ENCODE results near the gene CMIP.

CMIP gene

DNA sequence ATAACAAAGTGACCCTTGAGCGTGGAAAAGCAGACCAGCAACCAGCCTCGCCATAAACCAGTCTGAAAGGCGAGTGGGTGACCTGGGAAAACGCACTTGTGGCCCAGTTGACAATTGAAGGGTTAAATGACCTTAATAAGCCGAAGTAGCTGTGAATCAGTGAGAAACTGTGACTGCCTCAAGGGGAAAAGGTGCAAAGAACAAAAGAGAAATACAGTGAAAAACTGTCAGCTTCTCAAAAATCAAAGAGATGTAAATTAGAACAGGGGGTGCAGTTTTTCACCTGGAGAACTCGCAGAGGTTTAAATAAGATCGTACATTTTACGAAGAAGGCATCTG is 124.1 kb downstream of the CMIP start:
- H3K9me3 ChIP-seq = no peaks in the 10 kb centered on the region
- peaks cover 8% of the 10 kb centered on the region for H3K36me3 ChIP-seq
- TF ChIP-seq CTCF (IDR thresholded peaks at IDR 0.05) = no peak
- no peaks in the 10 kb centered on the region for H3K27me3 ChIP-seq
- no peak overlapping the region for H3K4me3 ChIP-seq (ENCODE audit: low read depth in 1 of 2, low read length in 1 of 2)
- H3K4me1 ChIP-seq (ENCODE audit: control insufficient read depth in 1 of 2, insufficient read depth in 1 of 2, low read depth in 1 of 2, low read length in 1 of 2) = no peaks in the 10 kb centered on the region
- peak overlapping the region; percentile 20 for H3K27ac ChIP-seq

- Histone ChIP-seq H3K27me3 (no peaks in the 10 kb centered on the region), H3K9me3 (no peaks in the 10 kb centered on the region), H3K4me3 (ENCODE audit: low read depth in 1 of 2, low read length in 1 of 2) (no peak overlapping the region), H3K36me3 (peaks cover 8% of the 10 kb centered on the region), H3K4me1 (ENCODE audit: control insufficient read depth in 1 of 2, insufficient read depth in 1 of 2, low read depth in 1 of 2, low read length in 1 of 2) (no peaks in the 10 kb centered on the region), H3K27ac (no peak overlapping the region)
- no peak for TF ChIP-seq CTCF (IDR thresholded peaks at IDR 0.05)
Measured at GRCh38 chr16:81569361-81570034, 124.9 kb downstream of the CMIP start.

DNA sequence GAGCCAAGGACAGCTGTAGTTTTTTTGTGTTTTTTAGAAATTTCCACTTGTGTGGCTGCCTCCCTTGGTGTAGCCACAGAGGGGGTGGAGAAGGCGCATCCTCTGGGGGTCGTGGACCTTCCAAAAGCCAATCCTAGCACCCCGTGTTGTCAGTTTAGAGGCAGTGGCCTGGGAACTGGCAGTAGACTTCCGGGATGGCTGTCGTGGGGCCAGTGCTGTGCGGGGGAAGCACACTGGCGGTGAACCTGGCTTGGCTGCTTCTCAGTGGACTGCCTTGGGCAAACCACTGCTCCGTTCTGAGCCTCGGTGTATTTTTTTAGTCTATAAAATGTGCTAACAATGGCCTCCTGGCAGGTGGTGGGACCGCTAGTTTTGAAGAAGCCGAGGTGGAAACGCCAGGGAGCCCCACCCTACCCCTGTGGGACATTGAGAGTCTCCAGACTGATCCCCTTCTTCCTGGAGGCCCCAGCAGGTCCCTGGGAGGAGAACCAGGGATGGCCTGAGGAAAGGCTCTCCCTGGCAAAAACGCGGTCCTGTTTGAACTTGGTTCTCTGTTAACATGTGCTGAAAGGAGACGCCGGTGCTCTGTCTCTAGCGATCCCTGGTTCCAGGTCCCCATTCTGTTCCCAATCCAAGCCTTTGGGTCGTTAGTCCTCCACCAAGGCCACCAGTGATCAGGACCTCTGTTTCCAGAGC is 125.7 kb downstream of the CMIP start:
- Histone ChIP-seq H3K27me3 (no peaks in the 10 kb centered on the region), H3K27ac (no peak overlapping the region), H3K36me3 (peaks cover 5% of the 10 kb centered on the region), H3K9me3 (no peaks in the 10 kb centered on the region), H3K4me3 (ENCODE audit: low read depth in 1 of 2, low read length in 1 of 2) (no peak overlapping the region), H3K4me1 (ENCODE audit: control insufficient read depth in 1 of 2, insufficient read depth in 1 of 2, low read depth in 1 of 2, low read length in 1 of 2) (no peaks in the 10 kb centered on the region)
- no peak for TF ChIP-seq CTCF (IDR thresholded peaks at IDR 0.05)

DNA sequence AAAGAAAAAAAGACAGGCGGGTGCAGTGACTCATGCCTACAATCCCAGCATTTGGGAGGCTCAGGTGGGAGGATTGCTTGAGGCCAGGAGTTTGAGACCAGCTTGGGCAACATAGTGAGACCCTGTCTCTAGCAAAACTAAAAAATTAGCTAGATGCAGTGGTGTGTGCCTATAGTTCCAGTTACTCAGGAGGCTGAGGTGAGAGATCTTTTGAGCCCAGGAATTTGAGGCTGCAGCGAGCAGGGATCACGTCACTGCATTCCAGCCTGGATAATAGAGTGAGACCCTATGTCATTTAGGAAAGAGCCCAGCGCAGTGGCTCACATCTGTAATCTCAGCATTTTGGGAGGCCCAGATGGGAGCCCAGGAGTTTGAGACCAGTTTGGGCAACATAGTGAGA is 126.6 kb downstream of the CMIP start:
- Histone ChIP-seq H3K4me3 (ENCODE audit: low read depth in 1 of 2, low read length in 1 of 2) (no peak overlapping the region), H3K27ac (no peak overlapping the region), H3K27me3 (no peaks in the 10 kb centered on the region), H3K4me1 (ENCODE audit: control insufficient read depth in 1 of 2, insufficient read depth in 1 of 2, low read depth in 1 of 2, low read length in 1 of 2) (no peaks in the 10 kb centered on the region), H3K9me3 (no peaks in the 10 kb centered on the region), H3K36me3 (no peaks in the 10 kb centered on the region)
- TF ChIP-seq CTCF (IDR thresholded peaks at IDR 0.05) = no peak

GRCh38 chr16:81571592-81572385 is 127.2 kb downstream of the CMIP start:
- Histone ChIP-seq H3K27ac (no peak overlapping the region), H3K36me3 (no peaks in the 10 kb centered on the region), H3K9me3 (no peaks in the 10 kb centered on the region), H3K27me3 (no peaks in the 10 kb centered on the region), H3K4me1 (ENCODE audit: control insufficient read depth in 1 of 2, insufficient read depth in 1 of 2, low read depth in 1 of 2, low read length in 1 of 2) (no peaks in the 10 kb centered on the region), H3K4me3 (ENCODE audit: low read depth in 1 of 2, low read length in 1 of 2) (no peak overlapping the region)
- TF ChIP-seq CTCF (IDR thresholded peaks at IDR 0.05) = no peak
